Measurements from ENCODE around the gene THAP9.
A peak's percentile ranks its signal among the peaks of the same experiment; 100 is the strongest.

The THAP9 gene, protein sequence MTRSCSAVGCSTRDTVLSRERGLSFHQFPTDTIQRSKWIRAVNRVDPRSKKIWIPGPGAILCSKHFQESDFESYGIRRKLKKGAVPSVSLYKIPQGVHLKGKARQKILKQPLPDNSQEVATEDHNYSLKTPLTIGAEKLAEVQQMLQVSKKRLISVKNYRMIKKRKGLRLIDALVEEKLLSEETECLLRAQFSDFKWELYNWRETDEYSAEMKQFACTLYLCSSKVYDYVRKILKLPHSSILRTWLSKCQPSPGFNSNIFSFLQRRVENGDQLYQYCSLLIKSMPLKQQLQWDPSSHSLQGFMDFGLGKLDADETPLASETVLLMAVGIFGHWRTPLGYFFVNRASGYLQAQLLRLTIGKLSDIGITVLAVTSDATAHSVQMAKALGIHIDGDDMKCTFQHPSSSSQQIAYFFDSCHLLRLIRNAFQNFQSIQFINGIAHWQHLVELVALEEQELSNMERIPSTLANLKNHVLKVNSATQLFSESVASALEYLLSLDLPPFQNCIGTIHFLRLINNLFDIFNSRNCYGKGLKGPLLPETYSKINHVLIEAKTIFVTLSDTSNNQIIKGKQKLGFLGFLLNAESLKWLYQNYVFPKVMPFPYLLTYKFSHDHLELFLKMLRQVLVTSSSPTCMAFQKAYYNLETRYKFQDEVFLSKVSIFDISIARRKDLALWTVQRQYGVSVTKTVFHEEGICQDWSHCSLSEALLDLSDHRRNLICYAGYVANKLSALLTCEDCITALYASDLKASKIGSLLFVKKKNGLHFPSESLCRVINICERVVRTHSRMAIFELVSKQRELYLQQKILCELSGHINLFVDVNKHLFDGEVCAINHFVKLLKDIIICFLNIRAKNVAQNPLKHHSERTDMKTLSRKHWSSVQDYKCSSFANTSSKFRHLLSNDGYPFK

DNA sequence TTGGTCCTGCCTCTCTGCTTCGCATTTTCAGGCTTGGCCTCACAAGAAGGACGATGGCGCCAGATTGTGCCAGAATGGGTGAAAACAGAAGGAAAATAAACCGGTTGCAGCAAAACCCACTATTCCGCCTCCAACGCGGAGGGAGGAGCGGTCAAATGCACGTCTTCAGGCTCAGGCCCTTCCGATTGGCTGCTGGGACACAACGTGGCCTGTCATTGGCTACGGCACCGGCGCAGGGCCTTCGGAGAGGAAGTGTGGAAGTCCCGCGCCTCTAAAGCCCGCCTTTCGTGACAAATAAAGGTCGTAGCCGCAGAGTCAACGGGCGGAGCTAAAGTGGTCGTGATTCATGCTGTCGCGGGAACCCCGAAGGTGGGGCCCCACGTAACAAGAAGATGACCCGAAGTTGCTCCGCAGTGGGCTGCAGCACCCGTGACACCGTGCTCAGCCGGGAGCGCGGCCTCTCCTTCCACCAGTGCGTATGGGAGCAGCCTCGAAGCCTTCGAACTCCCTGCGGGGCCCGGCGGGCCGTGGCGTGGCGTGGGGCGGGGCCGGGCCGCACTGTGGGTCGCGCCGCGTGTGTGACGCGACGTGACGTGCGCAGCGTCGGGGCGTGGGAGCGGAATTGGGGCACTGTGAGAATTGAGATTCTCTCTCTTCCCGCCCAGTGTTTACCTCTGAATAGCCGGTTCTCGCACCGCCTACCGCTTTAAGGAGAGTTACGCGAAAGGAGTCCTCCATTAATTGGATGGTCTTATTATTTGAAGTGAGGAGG lies at the start of gene THAP9:
TSS of gene THAP9 (plus strand) at position 325 of the 772 bp plus-strand sequence. CDS start at position 393, 68 bp downstream.
- Histone ChIP-seq H3K27ac (ENCODE audit: low read length) (peak within 1 kb of the TSS; percentile 93), H3K4me2 (ENCODE audit: insufficient read depth, low read length) (peak within 1 kb of the TSS; percentile 82), H3K79me2 (ENCODE audit: insufficient read depth, low read length) (peaks cover 70% of the 10 kb centered on the region), H3K9me3 (ENCODE audit: insufficient read depth, low read length, severe bottlenecking) (no peaks in the 10 kb centered on the region), H3K27me3 (ENCODE audit: insufficient read depth, low read length, poor library complexity) (no peaks in the 10 kb centered on the region), H3K4me3 (ENCODE audit: low read depth in 1 of 2, low read length in 2 of 2) (peak within 1 kb of the TSS; percentile 62 to 87), H4K20me1 (ENCODE audit: insufficient read depth, low read length) (peaks cover 18% of the 10 kb centered on the region; the same call in 1 of the 2 replicates), H2AFZ (ENCODE audit: low read depth, low read length) (peak within 1 kb of the TSS; percentile 98), H3K9ac (ENCODE audit: low read depth, low read length) (peak within 1 kb of the TSS; percentile 66), H3K4me1 (ENCODE audit: insufficient read depth, low read length) (peaks cover 60% of the 10 kb centered on the region), H3K36me3 (ENCODE audit: insufficient read depth, low read length) (peaks cover 25% of the 10 kb centered on the region)
- TF ChIP-seq, protein P1, sequence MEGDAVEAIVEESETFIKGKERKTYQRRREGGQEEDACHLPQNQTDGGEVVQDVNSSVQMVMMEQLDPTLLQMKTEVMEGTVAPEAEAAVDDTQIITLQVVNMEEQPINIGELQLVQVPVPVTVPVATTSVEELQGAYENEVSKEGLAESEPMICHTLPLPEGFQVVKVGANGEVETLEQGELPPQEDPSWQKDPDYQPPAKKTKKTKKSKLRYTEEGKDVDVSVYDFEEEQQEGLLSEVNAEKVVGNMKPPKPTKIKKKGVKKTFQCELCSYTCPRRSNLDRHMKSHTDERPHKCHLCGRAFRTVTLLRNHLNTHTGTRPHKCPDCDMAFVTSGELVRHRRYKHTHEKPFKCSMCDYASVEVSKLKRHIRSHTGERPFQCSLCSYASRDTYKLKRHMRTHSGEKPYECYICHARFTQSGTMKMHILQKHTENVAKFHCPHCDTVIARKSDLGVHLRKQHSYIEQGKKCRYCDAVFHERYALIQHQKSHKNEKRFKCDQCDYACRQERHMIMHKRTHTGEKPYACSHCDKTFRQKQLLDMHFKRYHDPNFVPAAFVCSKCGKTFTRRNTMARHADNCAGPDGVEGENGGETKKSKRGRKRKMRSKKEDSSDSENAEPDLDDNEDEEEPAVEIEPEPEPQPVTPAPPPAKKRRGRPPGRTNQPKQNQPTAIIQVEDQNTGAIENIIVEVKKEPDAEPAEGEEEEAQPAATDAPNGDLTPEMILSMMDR (IDR thresholded peaks at IDR 0.05; ENCODE audit: borderline replicate concordance, extremely low read depth, low read length, poor library complexity, severe bottlenecking) = no peak
- DNase-seq = peak; percentile 99
- ATAC-seq (ENCODE audit: insufficient read depth, low read depth) = peak; percentile 92

DNA sequence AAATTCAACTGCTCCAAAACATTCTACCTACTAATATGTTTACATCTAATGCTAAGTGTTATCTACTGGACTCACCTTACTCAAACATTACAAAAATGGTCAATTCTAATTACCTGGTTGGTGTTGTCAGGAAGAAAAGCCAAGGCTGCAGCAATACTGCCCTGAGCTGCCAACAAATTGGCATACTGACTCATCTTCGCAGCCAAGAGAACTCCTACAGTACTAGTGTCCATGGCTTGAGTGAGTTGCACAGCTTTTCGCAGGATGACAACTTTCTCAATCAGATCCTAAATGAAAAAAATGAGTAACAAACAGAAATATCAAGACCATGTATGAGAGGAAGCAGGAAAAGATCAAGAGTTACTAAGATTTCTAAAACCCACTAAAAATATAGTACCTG lies 49.2 kb upstream of the THAP9 start:
- Histone ChIP-seq H3K4me3 (ENCODE audit: low read depth in 1 of 2, low read length in 2 of 2) (no peak overlapping the region), H3K4me2 (ENCODE audit: insufficient read depth, low read length) (no peak overlapping the region), H3K9ac (ENCODE audit: low read depth, low read length) (no peak overlapping the region), H3K4me1 (ENCODE audit: insufficient read depth, low read length) (no peaks in the 10 kb centered on the region), H2AFZ (ENCODE audit: low read depth, low read length) (no peak overlapping the region), H4K20me1 (ENCODE audit: insufficient read depth, low read length) (no peaks in the 10 kb centered on the region), H3K79me2 (ENCODE audit: insufficient read depth, low read length) (no peaks in the 10 kb centered on the region), H3K9me3 (ENCODE audit: insufficient read depth, low read length, severe bottlenecking) (no peaks in the 10 kb centered on the region), H3K27me3 (ENCODE audit: insufficient read depth, low read length, poor library complexity) (no peaks in the 10 kb centered on the region), H3K36me3 (ENCODE audit: insufficient read depth, low read length) (peaks cover 84% of the 10 kb centered on the region), H3K27ac (ENCODE audit: low read length) (no peak overlapping the region)
- no peak for ATAC-seq (ENCODE audit: insufficient read depth, low read depth)
- no peak for DNase-seq
- no peak for TF ChIP-seq EZH2 (IDR thresholded peaks at IDR 0.05; ENCODE audit: borderline replicate concordance, low read depth, low read length, severe bottlenecking)
- TF ChIP-seq, protein P1 (IDR thresholded peaks at IDR 0.05; ENCODE audit: borderline replicate concordance, extremely low read depth, low read length, poor library complexity, severe bottlenecking) = no peak

DNA sequence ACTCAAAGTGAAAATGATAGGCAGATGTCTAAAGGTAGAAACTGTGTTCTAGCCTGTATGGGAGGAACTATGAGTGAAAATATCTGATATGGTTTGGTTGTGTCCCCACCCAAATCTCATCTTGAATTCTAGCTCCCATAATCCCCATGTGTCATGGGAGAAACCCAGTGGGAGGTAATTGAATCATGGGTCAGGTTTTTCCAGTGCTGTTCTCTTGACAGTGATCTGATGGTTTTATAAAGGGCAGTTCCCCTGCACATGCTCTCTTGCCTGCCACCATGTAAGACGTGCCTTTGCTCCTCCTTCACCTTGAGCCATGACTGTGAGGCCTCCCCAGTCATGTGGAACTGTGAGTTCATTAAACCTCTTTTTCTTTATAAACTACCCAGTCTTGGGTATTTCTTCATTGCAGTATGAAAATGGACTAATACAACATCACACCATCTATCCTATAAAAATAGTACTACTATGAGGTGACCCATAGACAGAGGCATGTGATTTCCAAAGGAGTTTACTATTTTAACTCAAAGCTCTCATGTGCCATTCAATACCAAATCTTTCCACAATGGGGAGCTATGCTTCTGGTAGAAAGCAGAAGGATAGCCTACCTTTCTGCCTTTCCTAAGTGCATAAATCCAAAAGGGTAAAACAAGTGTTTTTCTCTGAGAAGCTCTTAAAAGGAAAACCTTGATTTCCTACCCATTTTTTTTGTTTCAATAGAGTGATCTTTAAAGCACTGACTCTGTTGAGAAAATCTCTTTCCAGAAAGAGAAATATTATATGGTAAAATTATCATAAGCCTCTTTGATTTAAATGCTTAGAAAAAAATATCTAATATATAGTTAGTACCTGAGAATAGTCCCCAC lies 48.4 kb upstream of the THAP9 start:
- H3K79me2 ChIP-seq (ENCODE audit: insufficient read depth, low read length) = no peaks in the 10 kb centered on the region
- H4K20me1 ChIP-seq (ENCODE audit: insufficient read depth, low read length) = no peaks in the 10 kb centered on the region
- H3K4me2 ChIP-seq (ENCODE audit: insufficient read depth, low read length) = no peak overlapping the region
- H3K4me1 ChIP-seq (ENCODE audit: insufficient read depth, low read length) = no peaks in the 10 kb centered on the region
- H3K27ac ChIP-seq (ENCODE audit: low read length) = no peak overlapping the region
- no peaks in the 10 kb centered on the region for H3K27me3 ChIP-seq (ENCODE audit: insufficient read depth, low read length, poor library complexity)
- H3K9ac ChIP-seq (ENCODE audit: low read depth, low read length) = no peak overlapping the region
- TF ChIP-seq, protein P1 (IDR thresholded peaks at IDR 0.05; ENCODE audit: borderline replicate concordance, extremely low read depth, low read length, poor library complexity, severe bottlenecking) = peak; percentile 65
- no peak for TF ChIP-seq EZH2 (IDR thresholded peaks at IDR 0.05; ENCODE audit: borderline replicate concordance, low read depth, low read length, severe bottlenecking)
- peaks cover 87% of the 10 kb centered on the region for H3K36me3 ChIP-seq (ENCODE audit: insufficient read depth, low read length)
- no peaks in the 10 kb centered on the region for H3K9me3 ChIP-seq (ENCODE audit: insufficient read depth, low read length, severe bottlenecking)
- no peak overlapping the region for H3K4me3 ChIP-seq (ENCODE audit: low read depth in 1 of 2, low read length in 2 of 2)
- no peak for DNase-seq
- no peak overlapping the region for H2AFZ ChIP-seq (ENCODE audit: low read depth, low read length)
- ATAC-seq (ENCODE audit: insufficient read depth, low read depth) = peak; percentile 68; the same call in 2 of the 3 replicates

Measured in DND-41 (cell line).